H9 (cell line): Measurements from ENCODE around the gene DHX30. TPM values are rescaled to one million over a fixed set of nuclear protein-coding genes. Genes with fewer than 3 reads are reported as not detected.

Experiments
- DNase-seq: peaks from one replicate; pipeline ENCODE4 v3.0.0-alpha.2; 2017
- H2AFZ ChIP-seq: one replicate; pipeline ENCODE4 v1.6.1; 2013; ENCODE audit warnings: mild to moderate bottlenecking, low read length, control low read depth, moderate library complexity
- H2AK5ac ChIP-seq: 2 replicates; pipeline ENCODE4 v1.6.1; 2013; ENCODE audit warnings: low read length, control low read depth, mixed read lengths; ENCODE audit not compliant: insufficient read length
- H2BK120ac ChIP-seq: one replicate; pipeline ENCODE4 v1.6.1; 2013; ENCODE audit warnings: low read depth, mild to moderate bottlenecking, low read length, control low read depth, inconsistent platforms; ENCODE audit not compliant: poor library complexity, severe bottlenecking
- H2BK12ac ChIP-seq: 2 replicates; pipeline ENCODE4 v1.6.1; 2013; ENCODE audit warnings: low read length, control low read depth, mixed read lengths, low read depth; ENCODE audit not compliant: insufficient read length
- H2BK15ac ChIP-seq: 2 replicates; pipeline ENCODE4 v1.6.1; 2013; ENCODE audit warnings: low read depth, low read length, control low read depth
- H2BK20ac ChIP-seq: one replicate; pipeline ENCODE4 v1.6.1; 2013; ENCODE audit warnings: low read depth, mild to moderate bottlenecking, low read length, control low read depth, inconsistent platforms; ENCODE audit not compliant: poor library complexity, severe bottlenecking
- H2BK5ac ChIP-seq: 2 replicates; pipeline ENCODE4 v1.6.1; 2013; ENCODE audit warnings: low read length, control low read depth, mixed read lengths; ENCODE audit not compliant: insufficient read length
- H3K14ac ChIP-seq: 2 replicates; pipeline ENCODE4 v1.6.1; 2013; ENCODE audit warnings: low read length, control low read depth; ENCODE audit not compliant: insufficient read depth
- H3K18ac ChIP-seq: 2 replicates; pipeline ENCODE4 v1.6.1; 2013; ENCODE audit warnings: low read depth, mild to moderate bottlenecking, mixed read lengths, low read length, control low read depth; ENCODE audit not compliant: insufficient read length
- H3K23ac ChIP-seq: 2 replicates; pipeline ENCODE4 v1.6.1; 2013; ENCODE audit warnings: low read length, control low read depth, mixed read lengths, low read depth; ENCODE audit not compliant: insufficient read length
- H3K23me2 ChIP-seq: 2 replicates; pipeline ENCODE4 v1.6.1; 2013; ENCODE audit warnings: low read depth, mild to moderate bottlenecking, mixed read lengths, low read length, control low read depth; ENCODE audit not compliant: insufficient read length, poor library complexity, severe bottlenecking
- H3K27ac ChIP-seq: 2 replicates; pipeline ENCODE4 v1.5.1; 2013; ENCODE audit warnings: low read length, control low read depth, mixed read lengths, low read depth; ENCODE audit not compliant: insufficient read length
- H3K27me3 ChIP-seq: 2 replicates; pipeline ENCODE4 v1.6.1; 2013; ENCODE audit warnings: low read length, control low read depth, inconsistent platforms; ENCODE audit not compliant: insufficient read depth
- H3K4ac ChIP-seq: 2 replicates; pipeline ENCODE4 v1.6.1; 2013; ENCODE audit warnings: low read depth, mild to moderate bottlenecking, control low read depth, inconsistent platforms, low read length, moderate library complexity
- H3K4me1 ChIP-seq: 2 replicates; pipeline ENCODE4 v1.6.1; 2013; ENCODE audit warnings: low read length, control low read depth, inconsistent platforms; ENCODE audit not compliant: insufficient read depth
- H3K4me2 ChIP-seq: 2 replicates; pipeline ENCODE4 v1.6.1; 2013; ENCODE audit warnings: low read length, control low read depth, mixed read lengths; ENCODE audit not compliant: insufficient read length, insufficient read depth
- H3K56ac ChIP-seq: 2 replicates; pipeline ENCODE4 v1.6.1; 2013; ENCODE audit warnings: low read depth, mild to moderate bottlenecking, mixed read lengths, low read length, control low read depth; ENCODE audit not compliant: insufficient read length
- H3K79me1 ChIP-seq: 2 replicates; pipeline ENCODE4 v1.6.1; 2013; ENCODE audit warnings: low read depth, mild to moderate bottlenecking, moderate library complexity, low read length, control low read depth, inconsistent platforms; ENCODE audit not compliant: insufficient read depth, poor library complexity, severe bottlenecking
- H3K79me2 ChIP-seq: 2 replicates; pipeline ENCODE4 v1.6.1; 2013; ENCODE audit warnings: low read length, control low read depth, inconsistent platforms; ENCODE audit not compliant: insufficient read depth
- H3K9ac ChIP-seq: 2 replicates; pipeline ENCODE4 v1.6.1; 2013; ENCODE audit warnings: low read length, control low read depth, mixed read lengths; ENCODE audit not compliant: insufficient read length; ENCODE audit errors: extremely low read depth
- H3K9me3 ChIP-seq: one replicate; pipeline ENCODE4 v1.6.1; 2013; ENCODE audit warnings: low read depth, low read length, inconsistent platforms; ENCODE audit not compliant: control insufficient read depth
- H3T11ph ChIP-seq: one replicate; pipeline ENCODE4 v1.6.1; 2013; ENCODE audit warnings: mild to moderate bottlenecking, low read length, control low read depth, inconsistent platforms
- H4K20me1 ChIP-seq: one replicate; pipeline ENCODE4 v1.6.1; 2013; ENCODE audit not compliant: control insufficient read depth, insufficient read length, insufficient read depth
- H4K5ac ChIP-seq: 2 replicates; pipeline ENCODE4 v1.6.1; 2013; ENCODE audit warnings: low read depth, mild to moderate bottlenecking, mixed read lengths, low read length, control low read depth; ENCODE audit not compliant: insufficient read length
- H4K8ac ChIP-seq: replicated peaks from 2 replicates; pipeline ENCODE4 v1.6.1; 2013; ENCODE audit warnings: low read length, control low read depth, mixed read lengths, low read depth; ENCODE audit not compliant: insufficient read length
- H4K91ac ChIP-seq: 2 replicates; pipeline ENCODE4 v1.6.1; 2013; ENCODE audit warnings: low read depth, mild to moderate bottlenecking, moderate library complexity, mixed read lengths, low read length, control low read depth; ENCODE audit not compliant: insufficient read length
- H3K27ac Mint-ChIP-seq, 3 experiments: 2 replicates in 2 of 3; 3 replicates in 1 of 3; pipeline ENCODE4 v1.8.0; 2020 to 2021; ENCODE audit warnings: mixed read lengths in 3 of 3, mild to moderate bottlenecking in 1 of 3, moderate library complexity in 1 of 3
- H3K27me3 Mint-ChIP-seq: 2 replicates; pipeline ENCODE4 v1.8.0; 2021; ENCODE audit warnings: low read depth, mild to moderate bottlenecking, moderate library complexity, mixed read lengths
- H3K36me3 Mint-ChIP-seq, 3 experiments: 2 replicates in 2 of 3; 3 replicates in 1 of 3; pipeline ENCODE4 v1.8.0; 2020 to 2021; ENCODE audit warnings: low read depth in 3 of 3, mixed read lengths in 3 of 3; ENCODE audit not compliant: insufficient read depth in 1 of 3
- H3K4me1 Mint-ChIP-seq, 2 experiments: 2 replicates each; pipeline ENCODE4 v1.8.0; 2020; ENCODE audit warnings: mixed read lengths in 2 of 2
- H3K4me3 Mint-ChIP-seq, 2 experiments: 2 replicates in 1 of 2; 3 replicates in 1 of 2; pipeline ENCODE4 v1.8.0; 2020 to 2021; ENCODE audit warnings: mild to moderate bottlenecking in 2 of 2, mixed read lengths in 2 of 2, moderate library complexity in 1 of 2
- H3K9me3 Mint-ChIP-seq, 2 experiments: 2 replicates in 1 of 2; 3 replicates in 1 of 2; pipeline ENCODE4 v1.8.0; 2020; ENCODE audit warnings: mild to moderate bottlenecking in 2 of 2, mixed read lengths in 2 of 2, moderate library complexity in 1 of 2
- WGBS: extraction: QIAGEN DNeasy Blood & Tissue Kit; methylation state at CpG from one replicate; pipeline ENCODE4 v1.1.7; 2013; ENCODE audit warnings: missing lambda C conversion rate, low lambda C conversion rate, mixed read lengths; ENCODE audit not compliant: insufficient read length; ENCODE audit errors: extremely low coverage; 5-methylcytosine and 5-hydroxymethylcytosine counted together
- total RNA-seq: library from RNA; stranded (reverse); gene quantifications from 2 replicates; pipeline ENCODE4 v1.2.1, GENCODE V29; 2021
- TF ChIP-seq, protein P1 (sequence below): fragments of 200-600 bp; sonication (generic); conservative IDR thresholded peaks from 3 replicates; pipeline ENCODE4 v1.8.0; 2021; ENCODE audit warnings: antibody characterized with exemption, mild to moderate bottlenecking

DHX30 gene
- total RNA-seq, 1 experiment from 2014 or later = 107 TPM

DNA sequence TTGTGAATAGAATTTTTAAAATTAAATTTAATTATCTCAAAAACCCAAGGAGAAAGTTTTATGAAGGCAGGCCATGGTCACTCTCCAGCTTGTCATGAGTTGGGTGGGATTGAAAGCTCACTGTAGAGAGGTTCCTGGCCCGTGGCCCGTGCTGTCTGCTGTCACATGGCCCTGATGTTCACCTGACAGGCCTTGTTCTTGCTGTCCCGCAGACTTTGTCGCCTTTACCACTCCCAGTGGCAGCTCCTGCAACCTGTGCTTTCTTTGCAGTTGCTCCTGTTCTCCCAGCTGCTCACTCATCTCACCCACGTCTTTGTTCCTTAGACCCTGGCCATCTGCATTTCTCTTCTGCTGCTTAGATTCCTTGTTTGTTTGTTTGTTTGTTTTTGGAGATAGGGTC, 35.6 kb downstream of the DHX30 start:
- H3T11ph ChIP-seq = no peak overlapping the region
- H2BK12ac ChIP-seq = no peak overlapping the region
- H3K4me2 ChIP-seq = no peak overlapping the region
- peaks cover 13% of the 10 kb centered on the region; the same call in 1 of the 2 replicates for H3K4me1 ChIP-seq
- no peak overlapping the region for H3K23ac ChIP-seq
- no peaks in the 10 kb centered on the region for H3K9me3 ChIP-seq
- H3K9ac ChIP-seq = no peak overlapping the region
- H2BK5ac ChIP-seq = no peak overlapping the region
- H3K56ac ChIP-seq = no peak overlapping the region
- H3K4ac ChIP-seq = no peak overlapping the region
- no peak overlapping the region for H4K8ac ChIP-seq
- no peak overlapping the region for H2BK120ac ChIP-seq
- peaks cover 2% of the 10 kb centered on the region for H3K79me1 ChIP-seq
- DNase-seq = no peak
- no peak overlapping the region for H4K91ac ChIP-seq
- no peak overlapping the region for H2AK5ac ChIP-seq
- no peaks in the 10 kb centered on the region; a peak in 1 of 5 replicates for H3K9me3 Mint-ChIP-seq
- H3K79me2 ChIP-seq = no peaks in the 10 kb centered on the region
- TF ChIP-seq, protein P1, sequence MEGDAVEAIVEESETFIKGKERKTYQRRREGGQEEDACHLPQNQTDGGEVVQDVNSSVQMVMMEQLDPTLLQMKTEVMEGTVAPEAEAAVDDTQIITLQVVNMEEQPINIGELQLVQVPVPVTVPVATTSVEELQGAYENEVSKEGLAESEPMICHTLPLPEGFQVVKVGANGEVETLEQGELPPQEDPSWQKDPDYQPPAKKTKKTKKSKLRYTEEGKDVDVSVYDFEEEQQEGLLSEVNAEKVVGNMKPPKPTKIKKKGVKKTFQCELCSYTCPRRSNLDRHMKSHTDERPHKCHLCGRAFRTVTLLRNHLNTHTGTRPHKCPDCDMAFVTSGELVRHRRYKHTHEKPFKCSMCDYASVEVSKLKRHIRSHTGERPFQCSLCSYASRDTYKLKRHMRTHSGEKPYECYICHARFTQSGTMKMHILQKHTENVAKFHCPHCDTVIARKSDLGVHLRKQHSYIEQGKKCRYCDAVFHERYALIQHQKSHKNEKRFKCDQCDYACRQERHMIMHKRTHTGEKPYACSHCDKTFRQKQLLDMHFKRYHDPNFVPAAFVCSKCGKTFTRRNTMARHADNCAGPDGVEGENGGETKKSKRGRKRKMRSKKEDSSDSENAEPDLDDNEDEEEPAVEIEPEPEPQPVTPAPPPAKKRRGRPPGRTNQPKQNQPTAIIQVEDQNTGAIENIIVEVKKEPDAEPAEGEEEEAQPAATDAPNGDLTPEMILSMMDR = no peak
- peaks cover 62 to 84% (median 79%) of the 10 kb centered on the region in 3 experiments; a peak in 6 of 7 replicates for H3K36me3 Mint-ChIP-seq
- no peak overlapping the region for H4K5ac ChIP-seq
- H3K27me3 ChIP-seq = no peaks in the 10 kb centered on the region
- H2BK20ac ChIP-seq = no peak overlapping the region
- H2BK15ac ChIP-seq = no peak overlapping the region
- H3K27ac ChIP-seq = no peak overlapping the region
- peaks cover 39 to 54% of the 10 kb centered on the region in 2 experiments for H3K4me1 Mint-ChIP-seq
- no peak overlapping the region for H3K14ac ChIP-seq
- H3K27me3 Mint-ChIP-seq = no peaks in the 10 kb centered on the region; the same call in 1 of the 2 replicates
- WGBS = no CpG with 5 or more reads among the region's 5 CpGs
- H3K18ac ChIP-seq = no peak overlapping the region
- H3K23me2 ChIP-seq = no peaks in the 10 kb centered on the region
- no peaks in the 10 kb centered on the region for H4K20me1 ChIP-seq
- H2AFZ ChIP-seq = no peak overlapping the region
- no peak overlapping the region for H3K27ac Mint-ChIP-seq
- no peak overlapping the region for H3K4me3 Mint-ChIP-seq
